Upper lobe of left lung (tissue), 4 donors: ENCODE measurements around the gene GRK5.

Source experiments
- POLR2A ChIP-seq, 4 donors: fragments of 450-650 bp; IDR thresholded peaks; one replicate each; pipeline ENCODE4 v1.5.1; 2016 to 2017; ENCODE audit warnings: antibody characterized with exemption in 4 of 4, mild to moderate bottlenecking in 2 of 4
- POLR2AphosphoS5 ChIP-seq, 2 donors: sonication (generic); formaldehyde crosslinking; IDR thresholded peaks; one replicate each; pipeline ENCODE4 v1.5.1; 2017; ENCODE audit warnings: antibody characterized with exemption in 2 of 2
- TF ChIP-seq, protein P1 (sequence below), 6 experiments: fragments of 450-650 bp in 4 of 6; fragments of 200-600 bp in 2 of 6; sonication (generic) in 2 of 6; IDR thresholded peaks; one replicate each; pipeline ENCODE4 v1.5.1; 2016 to 2019; ENCODE audit warnings: antibody characterized with exemption in 6 of 6

DNA sequence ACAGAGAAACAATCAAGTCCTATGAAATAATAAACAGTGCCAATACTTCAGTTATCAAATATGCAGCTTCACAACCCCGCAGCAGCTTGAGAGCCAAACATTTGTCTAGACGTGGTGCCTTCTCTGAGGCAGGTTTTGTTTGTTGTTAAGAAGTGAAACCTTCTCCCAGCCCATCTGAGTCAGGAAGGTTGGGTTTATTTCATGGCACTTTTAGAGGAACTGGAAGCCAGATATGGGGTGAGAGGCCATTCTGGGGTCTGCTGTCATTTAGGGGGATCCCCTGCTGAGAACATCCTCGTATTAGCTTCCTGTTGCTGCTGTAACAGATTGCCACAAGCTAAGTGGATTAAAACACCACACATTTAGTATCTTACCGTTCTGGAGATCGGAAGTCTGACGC lies 113.6 kb downstream of the GRK5 start:
- TF ChIP-seq POLR2AphosphoS5 (IDR thresholded peaks at IDR 0.05) (no peak), POLR2A (IDR thresholded peaks at IDR 0.05) (no peak)
- TF ChIP-seq, protein P1, sequence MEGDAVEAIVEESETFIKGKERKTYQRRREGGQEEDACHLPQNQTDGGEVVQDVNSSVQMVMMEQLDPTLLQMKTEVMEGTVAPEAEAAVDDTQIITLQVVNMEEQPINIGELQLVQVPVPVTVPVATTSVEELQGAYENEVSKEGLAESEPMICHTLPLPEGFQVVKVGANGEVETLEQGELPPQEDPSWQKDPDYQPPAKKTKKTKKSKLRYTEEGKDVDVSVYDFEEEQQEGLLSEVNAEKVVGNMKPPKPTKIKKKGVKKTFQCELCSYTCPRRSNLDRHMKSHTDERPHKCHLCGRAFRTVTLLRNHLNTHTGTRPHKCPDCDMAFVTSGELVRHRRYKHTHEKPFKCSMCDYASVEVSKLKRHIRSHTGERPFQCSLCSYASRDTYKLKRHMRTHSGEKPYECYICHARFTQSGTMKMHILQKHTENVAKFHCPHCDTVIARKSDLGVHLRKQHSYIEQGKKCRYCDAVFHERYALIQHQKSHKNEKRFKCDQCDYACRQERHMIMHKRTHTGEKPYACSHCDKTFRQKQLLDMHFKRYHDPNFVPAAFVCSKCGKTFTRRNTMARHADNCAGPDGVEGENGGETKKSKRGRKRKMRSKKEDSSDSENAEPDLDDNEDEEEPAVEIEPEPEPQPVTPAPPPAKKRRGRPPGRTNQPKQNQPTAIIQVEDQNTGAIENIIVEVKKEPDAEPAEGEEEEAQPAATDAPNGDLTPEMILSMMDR (IDR thresholded peaks at IDR 0.05): no peak
